HG03280 (cell line): Measurements from ENCODE around the gene TRAPPC14.

Source experiments
- ATAC-seq: cut with Tn5 transposase; IDR thresholded peaks from one replicate; pipeline ENCODE4 v1.9.1; 2021; ENCODE audit warnings: mild to moderate bottlenecking, moderate library complexity; ENCODE audit not compliant: unreplicated experiment

Gene TRAPPC14

GRCh38 chr7:100175296-100175935 is 16.9 kb upstream of the TRAPPC14 start:
- no peak for ATAC-seq

- no peak for ATAC-seq
Observed at GRCh38 chr7:100174582-100174981, 16.1 kb upstream of the TRAPPC14 start.

GRCh38 chr7:100173806-100174495 is 15.4 kb upstream of the TRAPPC14 start:
- ATAC-seq: no peak

- no peak for ATAC-seq
Observed at GRCh38 chr7:100171840-100172239, 13.3 kb upstream of the TRAPPC14 start.

- ATAC-seq: no peak
Observed at GRCh38 chr7:100171087-100171681, 12.7 kb upstream of the TRAPPC14 start.

GRCh38 chr7:100170101-100170897 is 11.8 kb upstream of the TRAPPC14 start:
- no peak for ATAC-seq

- no peak for ATAC-seq
Observed at GRCh38 chr7:100169147-100169850, 10.8 kb upstream of the TRAPPC14 start.

GRCh38 chr7:100167912-100168323 is 9.4 kb upstream of the TRAPPC14 start:
- ATAC-seq: no peak

- no peak for ATAC-seq
Observed at GRCh38 chr7:100166970-100167911, 8.7 kb upstream of the TRAPPC14 start.

- ATAC-seq: no peak
Observed at GRCh38 chr7:100166317-100166940, 7.9 kb upstream of the TRAPPC14 start.

GRCh38 chr7:100163871-100164270 is 5.3 kb upstream of the TRAPPC14 start:
- no peak for ATAC-seq

GRCh38 chr7:100163006-100163531 is 4.5 kb upstream of the TRAPPC14 start:
- no peak for ATAC-seq

- ATAC-seq: no peak
Observed at GRCh38 chr7:100160067-100160466, 1.5 kb upstream of the TRAPPC14 start.

GRCh38 chr7:100159099-100159623 is 638 bp upstream of the TRAPPC14 start:
- ATAC-seq: no peak

- ATAC-seq: no peak
Observed at GRCh38 chr7:100157334-100158228, 942 bp downstream of the TRAPPC14 start.

GRCh38 chr7:100157069-100157333 is 1.5 kb downstream of the TRAPPC14 start:
- no peak for ATAC-seq

- ATAC-seq: no peak
Observed at GRCh38 chr7:100156331-100157068, 2.0 kb downstream of the TRAPPC14 start.
